ENCODE measurements around the gene SPEF1. TPM values are rescaled to one million over a fixed set of nuclear protein-coding genes. Genes with fewer than 3 reads are reported as not detected.

The SPEF1 gene
- total RNA-seq, 1 donor from 2014 or later: not detected

- H3K4me1 Mint-ChIP-seq (ENCODE audit: unreplicated experiment): peaks cover 11% of the 10 kb centered on the region
- H3K27me3 Mint-ChIP-seq (ENCODE audit: unreplicated experiment): peaks cover 24% of the 10 kb centered on the region
- DNase-seq (ENCODE audit: extremely low spot score, unreplicated experiment): no peak
- TF ChIP-seq CTCF (IDR thresholded peaks at IDR 0.05): no peak
- no peak overlapping the region for H3K4me3 Mint-ChIP-seq (ENCODE audit: unreplicated experiment)
- H3K36me3 Mint-ChIP-seq (ENCODE audit: unreplicated experiment): no peaks in the 10 kb centered on the region
- no peak overlapping the region for H3K27ac Mint-ChIP-seq (ENCODE audit: unreplicated experiment)
- H3K9me3 Mint-ChIP-seq (ENCODE audit: unreplicated experiment): no peaks in the 10 kb centered on the region
These were observed 51.9 kb downstream of the SPEF1 start for GRCh38 chr20:3729378-3729777.

- no peak overlapping the region for H3K27ac Mint-ChIP-seq (ENCODE audit: unreplicated experiment)
- no peak for TF ChIP-seq CTCF (IDR thresholded peaks at IDR 0.05)
- DNase-seq (ENCODE audit: extremely low spot score, unreplicated experiment): no peak
These were observed 52.4 kb downstream of the SPEF1 start for GRCh38 chr20:3728876-3729275.

GRCh38 chr20:3728354-3728753, 52.9 kb downstream of the SPEF1 start:
- Mint-ChIP-seq H3K27ac (ENCODE audit: unreplicated experiment) (no peak overlapping the region), H3K27me3 (ENCODE audit: unreplicated experiment) (peaks cover 29% of the 10 kb centered on the region)
- TF ChIP-seq CTCF (IDR thresholded peaks at IDR 0.05): no peak

More at GRCh38 chr20:3728876-3729275, 52.4 kb downstream of the SPEF1 start:
- Mint-ChIP-seq H3K4me3 (ENCODE audit: unreplicated experiment) (no peak overlapping the region), H3K27me3 (ENCODE audit: unreplicated experiment) (peaks cover 27% of the 10 kb centered on the region), H3K36me3 (ENCODE audit: unreplicated experiment) (no peaks in the 10 kb centered on the region), H3K4me1 (ENCODE audit: unreplicated experiment) (peaks cover 11% of the 10 kb centered on the region), H3K9me3 (ENCODE audit: unreplicated experiment) (no peaks in the 10 kb centered on the region)

More at GRCh38 chr20:3728354-3728753, 52.9 kb downstream of the SPEF1 start:
- peaks cover 11% of the 10 kb centered on the region for H3K4me1 Mint-ChIP-seq (ENCODE audit: unreplicated experiment)
- no peak for DNase-seq (ENCODE audit: extremely low spot score, unreplicated experiment)
- H3K36me3 Mint-ChIP-seq (ENCODE audit: unreplicated experiment): no peaks in the 10 kb centered on the region
- no peaks in the 10 kb centered on the region for H3K9me3 Mint-ChIP-seq (ENCODE audit: unreplicated experiment)
- no peak overlapping the region for H3K4me3 Mint-ChIP-seq (ENCODE audit: unreplicated experiment)

Other genes with a start within 250 kb of the SPEF1 start
- not detected in 2 replicates for gene GFRA4, start 118.0 kb downstream of the SPEF1 start, total RNA-seq
- gene ADAM33, start 99.4 kb downstream of the SPEF1 start, total RNA-seq: 32.0 and 34.7 TPM in 2 replicates
- 0.21 TPM in 2 replicates for gene SIGLEC1, start 68.8 kb downstream of the SPEF1 start, total RNA-seq
- gene HSPA12B, start 48.8 kb downstream of the SPEF1 start, total RNA-seq: not detected in 2 replicates
- gene ADISSP, start 13.7 kb downstream of the SPEF1 start, total RNA-seq: 24.3 and 25.2 TPM in 2 replicates
- 87.7 and 92.2 TPM in 2 replicates for gene CENPB, start 5.3 kb upstream of the SPEF1 start, total RNA-seq
- gene CDC25B, start 14.9 kb upstream of the SPEF1 start, total RNA-seq: 193 and 197 TPM in 2 replicates
- 22.8 and 24.3 TPM in 2 replicates for gene AP5S1, start 39.1 kb upstream of the SPEF1 start, total RNA-seq
- 47.0 and 49.7 TPM in 2 replicates for gene MAVS, start 65.4 kb upstream of the SPEF1 start, total RNA-seq
- 41.9 and 54.2 TPM in 2 replicates for gene PANK2, start 107.9 kb upstream of the SPEF1 start, total RNA-seq
- gene RNF24, start 234.1 kb upstream of the SPEF1 start, total RNA-seq: 17.5 and 18.5 TPM in 2 replicates

All from osteocyte (in vitro differentiated cells).